Stimulated activated CD8-positive, alpha-beta memory T cell treated with anti-CD3 and anti-CD28 coated beads, Interleukin-2, amount 100 ng/mL, for 1 hour (primary cell): ENCODE data around the gene FGF2.
A peak's percentile ranks its signal among the peaks of the same experiment; 100 is the strongest.

ENCODE experiments used
- DNase-seq, 2 donors: peaks; one replicate each; pipeline ENCODE4 v3.0.0-alpha.2; 2020; ENCODE audit warnings: low read depth in 2 of 2

Gene FGF2

DNA sequence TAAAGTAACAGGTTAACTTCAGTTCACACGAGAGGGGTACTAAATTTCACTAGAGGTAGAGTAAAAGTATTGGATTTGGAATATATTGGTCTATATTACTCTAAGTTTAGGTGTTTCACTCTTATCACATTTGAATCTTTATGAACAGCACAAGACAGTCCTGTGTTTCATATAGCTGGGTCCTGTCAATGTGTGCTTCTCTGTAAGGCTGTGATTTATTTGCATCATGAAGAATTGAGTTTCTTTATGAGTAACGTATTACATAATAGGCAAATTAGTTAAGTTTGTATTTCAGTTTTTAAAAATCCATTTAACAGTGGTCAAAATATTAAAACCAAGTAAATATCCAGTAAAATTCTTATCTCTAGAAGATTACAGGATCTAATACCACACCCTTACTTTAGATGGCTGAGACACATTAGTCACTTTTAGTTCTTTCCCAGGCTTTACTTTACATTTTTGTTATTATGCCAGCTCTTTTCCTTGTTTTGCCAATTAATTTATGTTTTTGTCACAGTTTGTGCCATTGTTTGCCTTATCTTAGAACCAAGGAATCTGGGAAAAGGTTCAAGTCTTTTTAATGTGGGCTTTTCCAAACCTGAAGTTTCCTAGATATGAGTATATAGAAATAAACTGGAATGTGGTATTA lies 63.6 kb downstream of the FGF2 start:
- DNase-seq: no peak

DNA sequence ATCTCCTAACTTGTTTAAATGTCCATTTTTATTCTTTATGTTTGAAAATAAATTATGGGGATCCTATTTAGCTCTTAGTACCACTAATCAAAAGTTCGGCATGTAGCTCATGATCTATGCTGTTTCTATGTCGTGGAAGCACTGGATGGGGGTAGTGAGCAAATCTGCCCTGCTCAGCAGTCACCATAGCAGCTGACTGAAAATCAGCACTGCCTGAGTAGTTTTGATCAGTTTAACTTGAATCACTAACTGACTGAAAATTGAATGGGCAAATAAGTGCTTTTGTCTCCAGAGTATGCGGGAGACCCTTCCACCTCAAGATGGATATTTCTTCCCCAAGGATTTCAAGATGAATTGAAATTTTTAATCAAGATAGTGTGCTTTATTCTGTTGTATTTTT lies 68.2 kb downstream of the FGF2 start:
- no peak for DNase-seq

DNA sequence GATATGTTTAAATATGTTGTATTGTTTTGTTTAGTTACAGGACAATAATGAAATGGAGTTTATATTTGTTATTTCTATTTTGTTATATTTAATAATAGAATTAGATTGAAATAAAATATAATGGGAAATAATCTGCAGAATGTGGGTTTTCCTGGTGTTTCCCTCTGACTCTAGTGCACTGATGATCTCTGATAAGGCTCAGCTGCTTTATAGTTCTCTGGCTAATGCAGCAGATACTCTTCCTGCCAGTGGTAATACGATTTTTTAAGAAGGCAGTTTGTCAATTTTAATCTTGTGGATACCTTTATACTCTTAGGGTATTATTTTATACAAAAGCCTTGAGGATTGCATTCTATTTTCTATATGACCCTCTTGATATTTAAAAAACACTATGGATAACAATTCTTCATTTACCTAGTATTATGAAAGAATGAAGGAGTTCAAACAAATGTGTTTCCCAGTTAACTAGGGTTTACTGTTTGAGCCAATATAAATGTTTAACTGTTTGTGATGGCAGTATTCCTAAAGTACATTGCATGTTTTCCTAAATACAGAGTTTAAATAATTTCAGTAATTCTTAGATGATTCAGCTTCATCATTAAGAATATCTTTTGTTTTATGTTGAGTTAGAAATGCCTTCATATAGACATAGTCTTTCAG lies 68.8 kb downstream of the FGF2 start:
- DNase-seq: no peak

DNA sequence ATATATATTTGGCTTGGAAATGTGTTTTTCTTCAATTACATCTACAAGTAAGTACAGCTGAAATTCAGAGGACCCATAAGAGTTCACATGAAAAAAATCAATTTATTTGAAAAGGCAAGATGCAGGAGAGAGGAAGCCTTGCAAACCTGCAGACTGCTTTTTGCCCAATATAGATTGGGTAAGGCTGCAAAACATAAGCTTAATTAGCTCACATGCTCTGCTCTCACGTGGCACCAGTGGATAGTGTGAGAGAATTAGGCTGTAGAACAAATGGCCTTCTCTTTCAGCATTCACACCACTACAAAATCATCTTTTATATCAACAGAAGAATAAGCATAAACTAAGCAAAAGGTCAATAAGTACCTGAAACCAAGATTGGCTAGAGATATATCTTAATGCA lies 69.6 kb downstream of the FGF2 start:
- no peak for DNase-seq

DNA sequence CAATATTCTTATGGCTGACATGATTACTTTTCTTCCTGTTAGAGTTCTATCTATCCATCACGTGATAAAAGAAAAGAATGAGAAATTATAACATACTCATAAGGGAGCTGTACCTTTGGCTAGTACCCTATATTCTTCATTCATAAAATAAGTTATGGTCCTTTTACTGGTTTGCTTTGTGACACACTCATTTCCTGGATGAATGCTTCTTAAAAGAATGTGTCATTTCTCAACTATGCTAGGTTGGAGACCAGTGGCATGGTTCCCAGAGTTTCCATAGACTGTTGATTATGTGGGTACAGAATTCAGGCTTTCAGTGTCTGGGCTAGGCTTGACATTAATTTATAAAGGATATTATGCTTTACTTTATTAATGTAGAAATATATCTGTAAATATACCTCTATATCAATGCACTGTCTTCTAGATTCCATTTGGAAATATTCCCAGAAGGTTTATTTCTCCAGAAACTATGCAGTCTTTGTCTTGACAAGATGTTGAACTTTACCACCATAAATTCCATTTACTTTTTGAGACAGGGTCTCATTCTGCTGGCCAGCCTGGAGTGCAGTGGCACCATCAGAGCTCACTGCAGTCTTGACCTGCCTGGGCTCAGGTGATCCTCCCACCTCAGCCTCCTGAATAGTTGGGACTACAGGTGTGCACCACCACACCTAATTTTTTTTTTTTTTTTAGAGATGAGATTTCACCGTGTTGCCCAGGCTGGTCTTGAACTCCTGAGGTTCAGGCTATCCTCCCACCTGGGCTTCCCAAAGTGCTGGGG lies 71.9 kb downstream of the FGF2 start:
- no peak for DNase-seq

DNA sequence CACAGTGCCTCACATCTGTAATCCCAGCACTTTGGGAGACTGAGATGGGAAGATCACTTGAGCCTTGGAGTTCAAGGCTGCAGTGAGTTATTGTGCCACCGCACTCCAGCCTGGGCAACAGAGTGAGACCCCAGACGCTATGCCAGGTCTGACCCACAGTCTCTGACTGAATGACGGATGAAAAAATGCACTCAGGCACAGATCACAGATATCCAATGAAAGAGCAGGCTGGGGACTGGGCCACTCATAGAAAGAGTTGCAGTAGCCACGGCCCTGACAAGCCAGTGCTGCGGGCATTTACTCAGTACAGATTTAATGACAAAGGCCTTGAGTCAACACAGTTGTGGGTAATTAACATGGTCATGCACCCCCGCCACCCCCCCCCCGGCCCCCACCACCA lies 73.1 kb downstream of the FGF2 start:
- DNase-seq: no peak

DNA sequence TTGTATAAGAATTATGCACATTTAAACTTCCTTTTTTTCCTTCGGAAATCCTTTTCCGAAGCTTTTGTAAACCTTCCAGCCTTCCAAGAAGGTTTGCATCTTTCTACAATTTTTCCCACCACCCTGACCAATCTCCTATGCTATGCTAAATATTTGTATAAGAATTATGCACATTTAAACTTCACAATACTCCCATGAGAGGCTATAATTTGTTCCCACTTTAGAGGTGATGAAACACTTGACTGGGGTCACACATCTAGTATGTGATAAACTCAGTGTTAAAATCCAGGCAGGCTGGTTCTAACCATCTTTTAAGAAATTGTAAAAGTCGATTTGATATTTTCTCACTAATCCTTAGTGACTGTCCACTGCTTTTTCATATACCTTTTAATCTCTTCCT lies 73.7 kb downstream of the FGF2 start:
- no peak for DNase-seq

DNA sequence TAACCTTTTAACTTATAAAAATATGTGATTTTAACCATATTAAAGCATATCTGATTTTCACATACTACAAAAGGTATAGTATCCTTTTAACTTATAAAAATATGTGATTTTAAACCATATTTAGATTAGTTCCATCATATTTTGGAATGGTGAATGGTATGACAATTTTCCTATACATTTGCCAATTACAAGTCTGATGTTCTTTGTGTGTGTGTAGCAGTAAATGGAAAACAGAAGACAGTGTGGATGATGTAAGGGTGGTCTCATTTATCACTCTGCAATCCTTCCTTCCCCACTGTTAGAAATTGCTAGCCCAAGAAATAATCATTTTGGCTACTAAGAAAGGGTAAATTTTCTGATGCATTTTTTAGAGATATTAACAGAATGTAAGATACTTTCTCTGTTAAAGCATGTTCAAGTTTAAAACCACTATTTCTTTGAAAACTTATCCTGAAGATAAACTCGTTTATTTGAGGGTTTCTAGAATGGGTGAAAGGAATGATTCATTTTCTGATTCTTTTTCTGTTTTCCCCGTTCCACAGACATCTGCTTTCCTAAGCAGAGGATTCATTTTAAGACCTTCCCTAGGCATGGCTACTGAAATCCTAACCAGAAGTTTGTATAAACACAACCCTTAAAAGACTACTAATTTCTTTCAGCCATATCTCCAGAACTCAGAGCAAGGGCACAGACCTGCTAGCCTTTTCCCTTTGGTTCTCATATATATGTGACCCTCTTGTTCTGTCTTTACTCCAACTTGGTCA lies 74.8 kb downstream of the FGF2 start:
- DNase-seq: no peak

DNA sequence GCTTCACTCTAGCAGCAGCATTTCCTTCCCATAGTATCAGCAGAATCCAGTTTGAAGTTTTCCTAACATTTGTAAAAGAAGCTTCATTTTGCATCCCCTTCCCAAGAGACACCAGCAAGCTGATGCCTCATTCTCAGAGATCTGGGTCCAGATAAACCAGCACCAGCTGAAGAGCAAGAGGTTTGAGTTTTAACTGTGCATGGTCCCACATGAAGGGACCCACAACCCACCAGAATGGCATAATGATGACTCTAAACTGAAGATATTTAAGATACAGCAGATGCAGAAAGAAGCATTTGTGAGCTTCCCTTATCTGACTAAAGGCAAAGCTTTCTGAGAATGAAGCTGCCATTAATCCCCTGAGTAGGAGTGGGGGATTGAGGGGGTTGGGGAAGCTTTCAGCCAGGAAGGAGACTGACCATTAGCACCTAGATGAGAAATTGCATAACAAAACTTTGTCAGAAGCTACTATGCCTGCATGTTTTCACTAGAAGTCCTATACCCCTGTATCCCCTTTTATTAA lies 77.2 kb downstream of the FGF2 start:
- DNase-seq: no peak

DNA sequence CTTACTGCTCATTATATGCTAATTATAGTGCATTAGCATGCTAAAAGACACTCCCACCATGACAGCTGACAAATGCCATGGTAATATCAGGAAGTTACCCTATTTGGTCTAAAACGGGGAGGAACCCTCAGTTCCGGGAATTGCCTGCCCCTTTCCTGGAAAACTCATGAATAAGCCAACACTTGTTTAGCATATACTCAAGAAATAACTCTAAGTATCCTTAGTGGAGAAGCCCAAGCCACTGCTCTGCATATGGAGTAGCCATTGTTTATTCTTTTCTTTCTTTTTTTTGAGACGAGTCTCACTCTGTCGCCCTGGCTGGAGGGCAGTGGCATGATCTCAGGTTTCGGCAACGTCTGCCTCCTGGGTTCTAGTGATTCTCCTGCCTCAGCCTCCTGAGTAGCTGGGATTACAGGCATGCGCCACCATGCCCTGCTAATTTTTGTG lies 80.3 kb downstream of the FGF2 start:
- no peak for DNase-seq

DNA sequence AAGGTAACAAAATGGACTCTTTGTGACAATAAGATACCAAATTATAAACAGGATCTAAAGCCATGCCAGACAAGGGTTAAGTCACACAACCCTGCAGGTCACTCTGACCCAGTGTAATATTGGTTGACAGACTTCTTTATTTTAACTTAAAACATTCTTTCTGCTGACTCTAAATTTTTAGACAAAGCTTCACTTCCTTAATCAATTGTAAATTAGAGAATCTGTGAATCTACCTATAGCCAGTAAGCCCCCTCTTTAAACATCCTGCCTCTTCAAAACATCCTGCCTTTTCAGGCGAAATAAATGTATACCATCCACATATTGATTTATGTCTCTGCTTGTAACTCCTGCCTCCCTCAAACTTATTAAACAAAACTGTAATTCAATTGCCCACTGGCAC lies 81.6 kb downstream of the FGF2 start:
- DNase-seq: no peak

DNA sequence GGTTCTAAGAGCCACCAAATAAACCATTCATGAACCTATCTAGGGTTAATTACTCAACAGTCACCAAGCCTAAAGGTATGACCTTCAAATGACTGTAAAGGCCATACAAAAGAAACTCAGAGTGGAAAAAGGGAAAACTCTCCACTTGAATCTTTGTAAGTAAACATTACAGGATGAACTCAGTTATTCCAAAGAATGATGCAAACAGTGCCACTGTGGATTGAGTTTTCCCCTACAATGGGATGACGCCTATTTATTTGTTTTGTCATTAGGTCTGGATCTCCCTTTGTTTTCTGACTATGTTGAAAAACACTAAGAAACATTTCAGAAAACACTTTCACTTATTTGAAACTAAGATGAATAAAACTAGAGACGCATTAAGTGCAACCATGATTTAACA lies 83.1 kb downstream of the FGF2 start:
- DNase-seq: no peak

DNA sequence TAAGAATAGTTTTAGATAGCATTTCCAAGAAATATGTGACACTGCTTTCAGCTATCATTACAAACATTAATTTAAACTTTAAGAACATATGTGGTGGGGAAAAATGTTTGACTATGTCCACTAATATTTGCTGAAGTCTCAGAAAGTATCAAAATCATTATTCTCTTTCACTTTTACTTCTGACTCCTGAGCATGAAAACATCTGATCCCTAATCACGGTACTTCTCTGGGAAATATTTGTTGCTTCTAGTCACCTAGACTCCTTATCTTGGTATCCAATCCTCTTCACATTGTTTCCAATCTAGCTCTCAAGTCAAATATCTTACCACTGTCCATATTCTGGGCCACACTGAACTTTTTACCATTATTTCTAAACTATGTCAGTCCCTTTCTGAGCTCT lies 85.0 kb downstream of the FGF2 start:
- DNase-seq: no peak

DNA sequence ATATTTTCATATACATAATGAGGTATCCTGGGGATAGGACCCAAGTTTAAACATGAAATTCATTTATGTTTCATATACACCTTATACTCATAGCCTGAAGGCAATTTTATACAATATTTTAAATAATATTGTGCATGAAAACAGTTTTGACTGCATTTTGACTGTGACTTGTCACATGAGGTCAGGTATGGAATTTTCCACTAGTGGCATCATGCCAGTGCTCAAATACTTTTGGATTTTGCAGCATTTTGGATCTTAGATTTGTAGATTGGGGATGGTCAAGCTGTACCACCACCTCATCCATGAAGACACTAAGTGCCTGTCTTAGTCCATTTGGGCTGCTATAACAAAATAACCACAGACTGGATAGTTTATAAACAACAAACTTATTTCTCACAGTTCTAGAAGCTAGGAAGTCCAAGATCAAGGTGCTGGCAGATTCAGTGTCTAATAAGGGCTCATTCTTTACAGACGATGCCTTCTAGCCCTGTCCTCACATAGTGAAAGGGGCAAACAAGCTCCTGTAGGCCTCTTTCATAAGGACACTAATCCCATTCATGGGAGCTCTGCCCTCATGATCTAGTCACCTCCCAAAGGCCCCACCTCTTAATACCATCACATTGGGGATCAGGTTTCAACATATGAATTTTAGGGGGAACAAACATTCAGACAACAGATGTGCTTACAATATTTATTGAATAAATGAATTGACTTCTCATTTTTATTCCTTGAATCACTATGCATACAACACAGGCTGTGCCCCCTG lies 86.4 kb downstream of the FGF2 start:
- DNase-seq: no peak

DNA sequence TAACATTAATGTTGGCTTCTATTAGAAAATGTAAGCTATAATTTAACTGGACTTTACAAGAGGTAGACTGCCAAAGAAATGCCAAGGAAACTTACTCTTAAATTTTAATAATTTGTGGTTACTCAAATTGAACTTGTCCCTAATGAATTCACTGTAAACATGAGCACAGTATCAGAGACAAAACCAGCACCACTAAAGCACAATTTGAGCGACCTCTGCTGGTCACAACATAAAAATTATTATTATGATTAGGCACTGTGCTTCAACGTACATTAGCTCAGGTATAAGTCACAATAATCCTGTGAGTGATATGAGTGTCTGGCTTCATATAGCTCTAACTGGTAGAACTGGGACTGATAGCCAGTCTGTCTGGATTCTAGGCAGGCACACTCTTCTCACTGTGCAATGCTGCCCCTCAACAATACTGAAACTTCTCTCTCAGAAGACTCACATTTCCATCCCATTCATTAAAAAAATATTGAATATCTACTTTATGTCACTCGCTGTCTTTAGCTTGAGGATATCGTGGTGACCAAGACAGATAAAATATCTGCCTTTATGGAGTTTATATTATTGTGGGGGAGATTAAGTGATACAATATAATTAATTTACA lies 87.8 kb downstream of the FGF2 start:
- no peak for DNase-seq

DNA sequence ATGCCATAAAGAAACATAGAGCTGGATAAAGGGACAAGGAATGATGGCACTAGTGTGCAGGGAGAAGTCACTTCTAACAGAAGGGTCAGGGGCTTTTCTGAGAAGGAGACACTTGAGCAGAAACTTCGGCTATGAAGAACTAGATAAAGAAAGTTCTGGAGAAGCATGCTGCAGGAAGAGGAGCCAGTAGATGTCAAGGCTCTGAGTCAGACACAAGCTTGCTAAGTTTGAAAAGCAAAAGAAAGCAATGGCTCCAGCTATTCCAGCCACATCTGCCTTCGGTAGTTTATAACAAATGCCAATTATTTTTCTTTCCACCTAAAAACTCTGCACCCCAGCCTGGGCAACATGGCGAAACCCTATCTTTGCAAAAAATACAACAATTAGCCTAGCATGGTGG lies 88.3 kb downstream of the FGF2 start:
- DNase-seq: no peak

DNA sequence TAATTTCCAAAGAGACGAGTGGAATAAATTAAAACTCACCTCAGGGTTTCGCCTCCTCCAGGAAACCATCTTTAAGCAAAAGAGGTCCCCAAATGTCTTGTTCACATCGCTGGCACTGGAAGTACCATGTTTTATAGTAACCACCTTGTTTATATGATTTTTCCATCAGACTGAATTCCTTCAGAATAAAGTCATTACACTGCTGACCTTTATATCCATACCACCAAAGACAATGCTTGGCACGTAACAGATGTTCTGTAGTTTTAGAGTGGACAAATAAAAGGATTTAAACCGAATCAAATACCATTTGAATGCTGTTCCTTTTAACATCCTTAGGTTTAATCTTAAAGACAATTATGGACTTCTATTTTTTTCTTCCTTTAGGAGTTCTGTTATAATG lies 91.1 kb downstream of the FGF2 start:
- DNase-seq: no peak

DNA sequence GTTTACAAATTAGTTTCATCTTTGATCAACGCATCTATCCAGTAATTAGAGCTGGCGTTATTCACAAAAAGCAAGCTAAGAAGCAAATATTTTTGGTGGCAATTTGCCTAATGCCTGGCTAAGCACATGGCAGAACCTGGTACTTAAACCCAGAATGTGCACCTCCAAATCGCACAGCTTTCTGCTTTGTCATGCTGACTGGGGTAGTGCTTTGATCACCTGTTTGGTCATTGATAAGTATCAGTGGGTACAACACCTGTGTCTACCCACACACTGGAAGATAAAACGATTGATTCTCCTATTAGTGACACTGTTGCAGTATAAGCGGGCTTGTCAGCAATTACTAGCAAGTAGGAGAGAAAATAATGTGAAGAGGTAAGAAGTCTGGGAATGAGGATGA lies 93.8 kb downstream of the FGF2 start:
- DNase-seq: no peak

DNA sequence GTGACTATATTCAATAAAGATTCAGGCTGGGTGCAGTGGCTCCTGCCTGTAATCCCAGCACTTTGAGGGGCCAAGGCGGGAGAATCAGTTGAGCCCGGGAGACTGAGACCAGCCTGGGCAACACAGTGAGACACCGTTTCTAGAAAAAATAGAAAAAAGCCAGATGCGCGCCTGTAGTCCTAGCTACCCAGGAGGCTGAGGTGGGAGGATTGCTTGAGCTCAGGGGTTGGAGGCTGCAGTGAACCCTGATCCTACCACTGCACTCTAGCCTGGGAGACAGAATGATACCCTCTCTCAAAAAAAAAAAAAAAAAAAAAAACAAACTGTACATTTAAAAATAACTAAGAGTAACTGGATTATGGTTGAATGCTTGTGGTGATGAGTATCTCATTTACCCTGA lies 94.7 kb downstream of the FGF2 start:
- no peak for DNase-seq

DNA sequence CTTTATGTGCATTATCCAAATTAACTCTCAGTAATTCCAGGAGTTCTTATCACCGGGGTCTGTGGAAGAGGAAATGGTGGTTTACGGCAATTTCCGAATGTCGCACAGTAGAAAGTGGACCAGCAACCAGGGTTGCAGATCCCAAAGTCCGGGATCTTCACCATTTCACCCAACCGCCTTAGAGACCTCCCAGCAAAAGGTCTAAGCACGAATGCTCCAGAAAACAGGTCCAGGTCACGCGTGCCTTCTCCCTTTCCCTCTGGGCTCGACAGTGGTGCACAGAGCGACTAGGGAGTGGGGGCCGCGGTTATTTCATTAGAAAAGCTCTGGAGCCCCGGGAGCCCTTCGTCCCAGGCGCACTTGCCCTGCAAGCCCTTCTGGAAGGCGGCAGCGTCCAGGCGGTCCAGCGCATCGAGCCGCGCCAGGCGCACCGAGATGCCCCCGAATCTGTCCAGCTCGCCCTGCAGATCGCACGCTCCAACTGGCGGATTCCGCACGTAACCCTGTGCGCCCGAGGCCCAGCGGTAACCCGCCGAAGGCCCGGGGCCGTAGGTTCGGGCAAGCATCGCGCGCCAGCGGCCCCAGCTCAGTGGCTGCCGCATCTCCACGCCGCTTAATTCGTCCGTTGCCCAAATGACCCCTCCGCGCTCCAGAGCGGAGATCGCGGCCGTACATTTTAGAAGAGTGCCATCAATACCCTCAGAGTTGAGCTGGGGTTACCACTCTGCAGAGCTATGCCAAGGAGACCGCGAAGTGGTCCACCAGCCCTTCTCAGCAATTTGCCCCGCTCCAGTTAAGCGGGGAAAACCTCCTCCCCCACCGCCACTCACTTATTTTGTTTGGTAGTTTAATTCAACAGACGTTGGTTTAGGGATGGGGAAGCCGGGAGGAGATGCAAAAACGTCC lies 95.6 kb downstream of the FGF2 start, which contains the start of gene NUDT6:
TSS of gene NUDT6 (minus strand) at position 627 of the 906 bp plus-strand sequence. CDS start at position 602, 25 bp downstream.
- DNase-seq: peak in 1 of 2 donors; percentile 2
